ENCODE data around the gene NHERF2. TPM values are rescaled to one million over a fixed set of nuclear protein-coding genes. Genes with fewer than 3 reads are reported as not detected.

NHERF2 gene
- 100 to 1,000 TPM in 2 of 3 donors, 10 to 100 TPM in 1; 82.6 to 162 (median 147) TPM for polyA plus RNA-seq (ENCODE audit: insufficient read length in 3 of 3)
- long read RNA-seq, donor 1, transcript SLC9A3R2-202 (7 exons, 1,564 nt) = minor isoform, 5 of 56 reads
- long read RNA-seq, donor 1, transcript SLC9A3R2-201 (7 exons, 2,194 nt) = major isoform, 32 of 56 reads
- long read RNA-seq, donor 1, partial matches to known transcripts = 9 of 56 reads
- long read RNA-seq, donor 1, other reads (novel, unspliced or antisense) = 0 of 56 reads
- long read RNA-seq, donor 2, transcript SLC9A3R2-205 (5 exons, 1,087 nt) = minor isoform, 7 of 150 reads
- long read RNA-seq, donor 2, transcript SLC9A3R2-201 (7 exons, 2,194 nt) = major isoform, 36 of 150 reads
- long read RNA-seq, donor 2, transcript SLC9A3R2-204 (6 exons, 1,037 nt) = minor isoform, 6 of 150 reads
- long read RNA-seq, donor 2, partial matches to known transcripts = 96 of 150 reads
- long read RNA-seq, donor 2, other reads (novel, unspliced or antisense) = 0 of 150 reads
- long read RNA-seq, donor 3, transcript SLC9A3R2-202 (7 exons, 1,564 nt) = minor isoform, 18 of 133 reads
- long read RNA-seq, donor 3, transcript SLC9A3R2-205 (5 exons, 1,087 nt) = minor isoform, 6 of 133 reads
- long read RNA-seq, donor 3, transcript SLC9A3R2-208 (6 exons, 1,199 nt) = minor isoform, 6 of 133 reads
- long read RNA-seq, donor 3, transcript SLC9A3R2-201 (7 exons, 2,194 nt) = major isoform, 85 of 133 reads
- long read RNA-seq, donor 3, partial matches to known transcripts = 13 of 133 reads
- long read RNA-seq, donor 3, other reads (novel, unspliced or antisense) = 0 of 133 reads
- long read RNA-seq, donor 4, transcript SLC9A3R2-208 (6 exons, 1,199 nt) = minor isoform, 8 of 70 reads
- long read RNA-seq, donor 4, transcript SLC9A3R2-205 (5 exons, 1,087 nt) = minor isoform, 6 of 70 reads
- long read RNA-seq, donor 4, transcript SLC9A3R2-202 (7 exons, 1,564 nt) = minor isoform, 10 of 70 reads
- long read RNA-seq, donor 4, transcript SLC9A3R2-201 (7 exons, 2,194 nt) = major isoform, 41 of 70 reads
- long read RNA-seq, donor 4, partial matches to known transcripts = 0 of 70 reads
- long read RNA-seq, donor 4, other reads (novel, unspliced or antisense) = 0 of 70 reads
- long read RNA-seq, donor 5 = 0 reads
- long read RNA-seq, donor 6, transcript SLC9A3R2-205 (5 exons, 1,087 nt) = minor isoform, 13 of 174 reads
- long read RNA-seq, donor 6, transcript SLC9A3R2-202 (7 exons, 1,564 nt) = minor isoform, 5 of 174 reads
- long read RNA-seq, donor 6, transcript SLC9A3R2-201 (7 exons, 2,194 nt) = major isoform, 49 of 174 reads
- long read RNA-seq, donor 6, partial matches to known transcripts = 77 of 174 reads
- long read RNA-seq, donor 6, other reads (novel, unspliced or antisense) = 25 of 174 reads
- long read RNA-seq, donor 7, transcript SLC9A3R2-204 (6 exons, 1,037 nt) = minor isoform, 6 of 171 reads
- long read RNA-seq, donor 7, transcript SLC9A3R2-205 (5 exons, 1,087 nt) = minor isoform, 7 of 171 reads
- long read RNA-seq, donor 7, transcript SLC9A3R2-201 (7 exons, 2,194 nt) = major isoform, 58 of 171 reads
- long read RNA-seq, donor 7, transcript SLC9A3R2-208 (6 exons, 1,199 nt) = minor isoform, 5 of 171 reads
- long read RNA-seq, donor 7, partial matches to known transcripts = 93 of 171 reads
- long read RNA-seq, donor 7, other reads (novel, unspliced or antisense) = 0 of 171 reads
- long read RNA-seq, donor 8 = 0 reads
- long read RNA-seq, donor 9, transcript SLC9A3R2-201 (7 exons, 2,194 nt) = major isoform, 54 of 77 reads
- long read RNA-seq, donor 9, transcript SLC9A3R2-202 (7 exons, 1,564 nt) = minor isoform, 14 of 77 reads
- long read RNA-seq, donor 9, partial matches to known transcripts = 0 of 77 reads
- long read RNA-seq, donor 9, other reads (novel, unspliced or antisense) = 0 of 77 reads
- long read RNA-seq, donor 10, transcript SLC9A3R2-204 (6 exons, 1,037 nt) = minor isoform, 5 of 89 reads
- long read RNA-seq, donor 10, transcript SLC9A3R2-205 (5 exons, 1,087 nt) = minor isoform, 11 of 89 reads
- long read RNA-seq, donor 10, transcript SLC9A3R2-201 (7 exons, 2,194 nt) = major isoform, 50 of 89 reads
- long read RNA-seq, donor 10, transcript SLC9A3R2-202 (7 exons, 1,564 nt) = minor isoform, 9 of 89 reads
- long read RNA-seq, donor 10, partial matches to known transcripts = 7 of 89 reads
- long read RNA-seq, donor 10, other reads (novel, unspliced or antisense) = 0 of 89 reads
- long read RNA-seq, donor 11, transcript SLC9A3R2-201 (7 exons, 2,194 nt) = major isoform, 58 of 83 reads
- long read RNA-seq, donor 11, transcript SLC9A3R2-208 (6 exons, 1,199 nt) = minor isoform, 5 of 83 reads
- long read RNA-seq, donor 11, transcript SLC9A3R2-202 (7 exons, 1,564 nt) = minor isoform, 10 of 83 reads
- long read RNA-seq, donor 11, partial matches to known transcripts = 0 of 83 reads
- long read RNA-seq, donor 11, other reads (novel, unspliced or antisense) = 0 of 83 reads
- long read RNA-seq, donor 12, transcript SLC9A3R2-201 (7 exons, 2,194 nt) = major isoform, 23 of 43 reads
- long read RNA-seq, donor 12, transcript SLC9A3R2-205 (5 exons, 1,087 nt) = minor isoform, 5 of 43 reads
- long read RNA-seq, donor 12, transcript SLC9A3R2-202 (7 exons, 1,564 nt) = minor isoform, 5 of 43 reads
- long read RNA-seq, donor 12, partial matches to known transcripts = 0 of 43 reads
- long read RNA-seq, donor 12, other reads (novel, unspliced or antisense) = 0 of 43 reads
- long read RNA-seq, donor 13 = 0 reads
- long read RNA-seq, donor 14, transcript SLC9A3R2-202 (7 exons, 1,564 nt) = minor isoform, 9 of 81 reads
- long read RNA-seq, donor 14, transcript SLC9A3R2-201 (7 exons, 2,194 nt) = major isoform, 49 of 81 reads
- long read RNA-seq, donor 14, transcript SLC9A3R2-205 (5 exons, 1,087 nt) = minor isoform, 5 of 81 reads
- long read RNA-seq, donor 14, partial matches to known transcripts = 7 of 81 reads
- long read RNA-seq, donor 14, other reads (novel, unspliced or antisense) = 0 of 81 reads
- long read RNA-seq, donor 15, transcript SLC9A3R2-201 (7 exons, 2,194 nt) = major isoform, 19 of 31 reads
- long read RNA-seq, donor 15, transcript SLC9A3R2-202 (7 exons, 1,564 nt) = minor isoform, 5 of 31 reads
- long read RNA-seq, donor 15, transcript SLC9A3R2-205 (5 exons, 1,087 nt) = minor isoform, 5 of 31 reads
- long read RNA-seq, donor 15, partial matches to known transcripts = 0 of 31 reads
- long read RNA-seq, donor 15, other reads (novel, unspliced or antisense) = 0 of 31 reads
- long read RNA-seq, donor 16, transcript SLC9A3R2-201 (7 exons, 2,194 nt) = major isoform, 132 of 308 reads
- long read RNA-seq, donor 16, transcript SLC9A3R2-204 (6 exons, 1,037 nt) = minor isoform, 17 of 308 reads
- long read RNA-seq, donor 16, transcript SLC9A3R2-205 (5 exons, 1,087 nt) = minor isoform, 9 of 308 reads
- long read RNA-seq, donor 16, transcript SLC9A3R2-202 (7 exons, 1,564 nt) = minor isoform, 33 of 308 reads
- long read RNA-seq, donor 16, partial matches to known transcripts = 102 of 308 reads
- long read RNA-seq, donor 16, other reads (novel, unspliced or antisense) = 5 of 308 reads

DNA sequence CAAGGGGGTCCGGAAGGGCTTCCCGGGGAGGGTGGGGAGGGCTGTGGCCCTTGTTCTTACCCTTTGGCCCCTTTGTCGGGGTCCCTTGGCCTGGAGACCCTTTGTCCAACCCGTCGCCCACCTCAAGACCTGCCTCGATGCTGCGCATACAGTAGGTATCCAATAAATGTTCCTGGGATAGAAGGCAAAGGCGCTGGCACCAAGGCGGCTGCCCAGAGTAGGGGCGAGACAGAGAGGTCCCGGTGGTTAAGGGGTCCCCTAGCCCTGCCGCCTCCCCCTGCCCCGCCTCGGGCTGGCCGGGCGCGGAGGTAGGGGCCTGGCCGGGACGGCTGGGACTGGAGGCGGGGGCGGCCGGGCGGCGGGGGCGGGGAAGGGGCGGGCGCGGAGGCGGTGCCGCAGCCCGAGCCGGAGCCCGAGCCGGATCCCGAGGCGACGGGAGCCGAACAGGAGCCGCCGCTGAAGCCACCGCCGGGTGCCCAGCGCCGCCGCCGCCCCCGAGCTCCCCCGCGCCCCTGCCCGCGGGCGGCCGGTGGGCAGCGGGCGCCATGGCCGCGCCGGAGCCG lies at the start of gene NHERF2:
TSS of gene NHERF2 (plus strand) at position 442 of the 563 bp plus-strand sequence. CDS start at position 546, 104 bp downstream.
- DNase-seq (ENCODE audit: extremely low read depth in 1 of 11, low read depth in 9 of 11, low spot score in 4 of 11) = no peak

DNA sequence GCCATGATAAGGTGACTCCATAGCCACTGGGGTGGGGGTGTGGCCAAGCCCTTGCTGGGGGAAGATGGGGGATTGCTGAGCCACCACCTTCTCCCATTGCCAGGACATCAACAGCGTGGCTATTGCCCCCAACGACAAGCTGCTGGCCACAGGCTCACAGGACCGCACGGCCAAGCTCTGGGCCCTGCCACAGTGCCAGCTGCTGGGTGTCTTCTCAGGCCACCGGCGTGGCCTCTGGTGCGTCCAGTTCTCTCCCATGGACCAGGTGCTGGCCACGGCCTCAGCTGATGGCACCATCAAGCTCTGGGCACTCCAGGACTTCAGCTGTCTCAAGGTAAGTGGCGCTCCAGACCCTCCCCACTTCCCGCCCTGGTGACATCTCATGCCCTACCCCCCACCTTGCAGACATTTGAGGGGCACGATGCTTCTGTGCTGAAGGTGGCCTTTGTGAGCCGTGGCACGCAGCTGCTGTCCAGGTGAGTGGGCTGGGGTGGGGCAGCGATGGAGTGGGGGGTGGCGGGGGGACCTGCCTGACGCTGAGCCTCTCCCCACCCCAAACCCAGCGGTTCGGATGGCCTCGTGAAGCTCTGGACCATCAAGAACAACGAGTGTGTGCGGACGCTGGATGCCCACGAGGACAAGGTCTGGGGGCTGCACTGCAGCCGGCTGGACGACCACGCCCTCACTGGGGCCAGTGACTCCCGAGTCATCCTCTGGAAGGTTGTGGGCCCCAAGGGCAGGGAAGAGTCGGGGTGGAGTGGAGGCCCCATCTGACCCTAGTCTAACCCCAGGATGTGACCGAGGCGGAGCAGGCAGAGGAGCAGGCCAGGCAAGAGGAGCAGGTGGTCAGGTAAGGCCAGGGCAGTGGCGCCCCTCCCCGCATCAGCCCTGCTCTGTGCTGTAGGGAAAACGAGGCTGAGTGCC lies 49.5 kb upstream of the NHERF2 start:
- DNase-seq (ENCODE audit: extremely low read depth in 1 of 11, low read depth in 9 of 11, low spot score in 4 of 11) = no peak

DNA sequence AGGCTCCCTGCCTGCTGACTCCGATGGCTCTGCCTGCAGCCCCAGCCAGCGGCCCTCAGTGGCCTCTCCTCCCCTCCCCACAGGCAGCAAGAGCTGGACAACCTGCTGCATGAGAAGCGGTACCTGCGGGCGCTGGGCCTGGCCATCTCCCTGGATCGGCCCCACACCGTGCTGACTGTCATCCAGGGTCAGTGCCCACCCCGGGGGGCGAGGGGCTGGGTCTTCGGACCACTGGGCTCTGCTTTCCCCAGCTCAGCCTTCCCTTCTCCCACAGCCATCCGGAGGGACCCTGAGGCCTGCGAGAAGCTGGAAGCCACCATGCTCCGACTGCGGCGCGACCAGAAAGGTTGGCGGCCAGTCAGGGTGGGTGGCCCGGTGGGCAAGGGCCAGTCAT lies 48.8 kb upstream of the NHERF2 start:
- no peak for DNase-seq (ENCODE audit: extremely low read depth in 1 of 11, low read depth in 9 of 11, low spot score in 4 of 11)

DNA sequence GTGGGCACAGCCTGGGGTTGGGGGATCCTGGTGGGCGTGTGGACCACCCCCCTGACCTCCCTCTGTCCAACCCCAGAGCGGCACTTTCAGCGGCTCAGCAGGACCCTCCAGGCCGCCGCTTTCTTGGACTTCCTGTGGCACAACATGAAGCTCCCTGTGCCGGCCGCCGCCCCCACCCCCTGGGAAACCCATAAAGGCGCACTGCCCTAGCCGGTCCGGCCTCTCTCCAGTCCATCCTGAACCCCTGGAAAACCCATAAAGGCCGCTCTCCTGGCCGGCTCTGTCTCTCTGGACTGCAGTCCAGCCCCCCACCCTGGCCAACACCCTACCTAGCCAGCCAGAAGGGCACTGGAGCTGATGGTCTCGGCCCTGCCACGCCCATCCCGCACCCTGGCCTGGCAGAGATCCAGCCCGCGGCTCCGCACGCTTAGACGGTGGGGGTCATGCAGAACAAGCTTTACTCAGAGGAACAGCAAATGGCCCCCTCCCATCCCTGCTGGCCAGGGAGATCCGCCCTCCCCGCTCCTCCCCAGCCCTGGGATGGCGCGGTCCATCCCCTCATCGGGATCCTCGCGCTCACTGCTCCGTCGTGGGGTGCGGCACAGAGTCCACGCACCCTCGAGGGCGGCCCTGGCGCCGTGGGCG lies 48.1 kb upstream of the NHERF2 start:
- no peak for DNase-seq (ENCODE audit: extremely low read depth in 1 of 11, low read depth in 9 of 11, low spot score in 4 of 11)

DNA sequence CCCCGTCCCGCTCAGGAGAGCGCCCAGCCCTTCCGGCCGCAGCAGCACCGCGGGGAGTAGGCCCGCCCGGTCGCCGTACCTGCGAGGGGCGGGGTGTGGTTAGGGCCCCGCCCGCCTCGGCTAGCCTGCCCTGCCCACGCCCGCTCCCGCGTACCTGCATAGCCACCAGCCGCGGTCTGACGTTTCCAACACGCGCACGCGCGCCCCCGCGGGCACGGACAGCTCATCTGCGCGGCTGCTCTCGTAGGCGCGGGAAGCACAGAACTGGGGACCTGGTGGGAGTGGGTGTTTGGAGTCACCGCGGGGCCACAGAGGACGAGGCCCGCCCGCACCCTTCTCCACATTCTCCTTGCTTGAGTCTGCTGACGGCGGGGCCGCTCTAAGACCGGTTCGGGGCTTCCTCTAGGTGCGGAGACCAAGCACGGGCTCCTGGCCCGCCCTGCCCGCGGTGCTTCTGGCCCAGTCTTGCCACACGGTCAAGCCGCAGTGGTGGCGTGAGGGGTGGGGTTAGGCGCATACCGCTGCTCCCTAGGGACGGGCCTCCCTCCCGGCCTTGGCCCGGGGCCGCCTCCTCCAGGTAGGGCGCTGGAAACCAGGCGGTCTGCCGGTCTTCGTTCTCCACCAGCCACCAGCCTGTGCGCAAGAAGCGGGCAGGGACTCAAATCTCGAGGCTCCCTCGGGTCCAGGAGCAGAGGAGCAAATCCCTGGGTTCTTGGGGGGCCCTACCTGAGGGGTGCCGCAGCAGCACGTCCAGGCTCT lies 47.3 kb upstream of the NHERF2 start:
- no peak for DNase-seq (ENCODE audit: extremely low read depth in 1 of 11, low read depth in 9 of 11, low spot score in 4 of 11)

DNA sequence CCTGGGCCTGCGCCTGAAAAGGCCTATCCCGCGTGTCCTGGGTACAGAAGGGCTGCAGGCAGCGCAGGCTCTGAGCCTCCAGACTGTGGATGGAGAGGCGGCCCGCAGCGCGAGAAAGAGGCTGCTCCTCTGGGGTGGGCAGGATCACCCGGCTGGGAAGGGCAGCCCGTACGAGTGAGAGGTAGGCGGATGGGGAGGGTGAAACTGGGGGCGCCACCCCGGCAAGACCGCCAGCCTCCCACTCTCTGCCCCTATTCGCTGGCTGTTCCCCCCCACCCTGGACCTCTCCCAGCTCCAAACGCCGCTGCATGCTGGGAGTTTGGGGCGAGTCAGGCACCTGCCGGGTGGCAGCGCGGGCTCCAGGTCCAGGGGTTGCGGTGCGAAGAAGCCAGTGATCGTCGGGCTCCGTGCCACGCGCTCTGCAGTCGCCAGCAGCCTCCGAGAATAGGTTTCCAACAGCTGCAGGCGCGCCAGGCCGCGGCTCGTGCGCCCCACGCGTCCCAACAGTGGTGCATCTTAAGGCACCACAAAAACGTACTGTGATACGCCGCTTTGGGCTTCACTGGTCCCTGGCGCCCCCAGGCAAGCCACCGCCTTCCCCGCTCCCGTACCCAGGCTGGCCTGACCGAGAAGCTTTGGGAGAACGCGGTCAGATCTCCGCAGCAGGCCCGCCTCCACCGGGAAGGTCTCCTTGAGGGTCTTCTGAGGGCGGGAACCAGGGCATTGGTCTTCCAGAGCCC lies 46.5 kb upstream of the NHERF2 start:
- no peak for DNase-seq (ENCODE audit: extremely low read depth in 1 of 11, low read depth in 9 of 11, low spot score in 4 of 11)

DNA sequence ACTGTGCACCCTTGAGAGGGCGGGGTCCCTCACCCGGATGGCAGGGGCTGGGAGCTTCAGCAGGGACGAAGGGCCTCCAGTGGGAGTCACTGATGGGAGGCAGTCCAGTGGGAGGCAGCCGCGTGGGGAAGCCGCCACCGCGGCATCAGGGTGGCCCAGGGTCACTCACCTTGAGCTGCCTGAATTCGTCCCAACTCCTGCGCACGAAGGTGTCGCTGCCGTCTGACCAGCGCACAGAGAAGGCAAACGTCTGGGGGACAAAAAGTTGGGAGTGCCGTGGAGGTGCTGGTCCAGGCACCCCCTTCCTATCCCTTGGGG lies 46.0 kb upstream of the NHERF2 start:
- DNase-seq (ENCODE audit: extremely low read depth in 1 of 11, low read depth in 9 of 11, low spot score in 4 of 11) = no peak

DNA sequence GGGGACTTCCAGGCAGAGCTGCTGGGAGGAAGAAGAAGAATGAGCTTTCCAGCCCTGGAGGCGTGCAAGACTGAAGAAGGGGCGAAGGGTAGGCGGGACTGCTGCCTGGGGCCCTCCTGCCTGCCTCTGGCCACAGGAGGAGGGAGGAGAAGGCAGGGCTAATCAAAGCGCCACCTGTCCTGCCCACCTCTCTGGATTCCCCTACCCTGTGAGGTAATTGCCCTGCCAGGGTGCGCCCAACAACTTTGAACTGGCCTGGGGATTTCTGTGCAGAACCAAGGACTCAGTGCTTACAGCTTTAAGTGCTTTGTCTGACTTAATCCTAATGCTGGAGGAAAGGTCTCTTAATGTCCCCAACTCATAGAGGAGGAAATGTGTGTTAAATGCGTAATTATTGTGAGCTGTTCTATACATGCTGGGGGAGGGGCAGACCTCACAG lies 45.3 kb upstream of the NHERF2 start, which contains the start of gene NOXO1:
TSS of gene NOXO1 (minus strand) at position 72 of the 439 bp plus-strand sequence. CDS start 290 bp downstream, outside the sequence.
- no peak for DNase-seq (ENCODE audit: extremely low read depth in 1 of 11, low read depth in 9 of 11, low spot score in 4 of 11)

DNA sequence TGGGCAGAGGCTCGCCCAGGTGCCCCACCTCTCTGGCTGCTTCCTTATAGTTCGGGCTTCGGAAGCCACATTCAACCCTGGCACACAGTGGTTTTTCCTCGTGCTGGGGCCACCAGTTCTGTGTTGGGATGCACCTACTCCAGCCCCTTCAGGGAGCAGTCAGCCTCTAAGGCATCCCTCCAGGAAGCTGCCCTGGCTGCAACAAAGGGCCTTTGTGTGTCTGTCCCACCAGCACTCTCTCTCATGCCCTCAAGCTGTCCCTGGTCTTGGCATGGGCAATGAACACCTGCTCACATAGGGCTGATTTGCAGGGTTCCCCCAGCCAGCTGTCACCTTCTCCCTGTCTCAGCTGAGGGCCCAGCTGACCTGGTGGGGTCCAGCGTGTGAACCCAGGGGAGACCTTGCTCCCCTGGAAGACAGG lies 44.7 kb upstream of the NHERF2 start:
- no peak for DNase-seq (ENCODE audit: extremely low read depth in 1 of 11, low read depth in 9 of 11, low spot score in 4 of 11)

DNA sequence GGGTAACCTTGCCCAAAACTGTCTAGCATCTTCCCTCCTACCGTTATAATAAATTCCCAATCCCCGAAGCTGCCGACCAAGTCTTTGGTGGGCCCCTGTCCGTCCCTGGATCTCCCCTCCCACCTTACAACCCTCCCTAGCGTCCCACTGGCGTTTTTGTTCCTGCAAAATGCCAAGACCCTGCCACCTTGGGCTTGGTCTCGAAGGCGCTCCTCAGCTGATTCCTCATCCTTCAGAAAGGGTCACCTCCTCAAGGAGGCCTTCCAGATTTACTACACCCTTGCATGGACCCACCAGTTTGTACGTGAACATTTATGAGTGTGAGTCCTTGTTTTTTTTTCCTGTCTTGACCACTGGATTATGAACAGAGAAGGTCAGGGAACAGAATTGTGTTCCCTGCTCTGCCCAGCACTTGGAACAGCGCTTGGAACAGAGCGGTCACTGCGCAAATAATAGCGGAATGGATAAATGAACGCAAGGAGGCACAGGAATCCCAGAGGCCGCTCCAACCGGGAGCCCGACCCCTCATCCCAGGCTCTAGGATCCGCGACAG lies 43.6 kb upstream of the NHERF2 start:
- DNase-seq (ENCODE audit: extremely low read depth in 1 of 11, low read depth in 9 of 11, low spot score in 4 of 11) = no peak
